Activated CD4-positive, alpha-beta T cell treated with anti-CD3 and anti-CD28 coated beads, Interleukin-2, Interleukin-6, amounts not matched to agents 100 ng/mL and 50 ng/mL, durations not matched to agents 16 hours and 8 hours (primary cell): Measurements from ENCODE around the gene ABCC4.

ENCODE experiments used
- DNase-seq: peaks from one replicate; pipeline ENCODE4 v3.0.0-alpha.2; 2020

ABCC4 gene

GRCh38 chr13:95254339-95254738 lies 46.9 kb downstream of the ABCC4 start:
- no peak for DNase-seq

- no peak for DNase-seq
Observed at GRCh38 chr13:95253033-95253432, 48.2 kb downstream of the ABCC4 start.

- no peak for DNase-seq
Observed at GRCh38 chr13:95251641-95252040, 49.6 kb downstream of the ABCC4 start.

GRCh38 chr13:95250961-95251360 lies 50.3 kb downstream of the ABCC4 start:
- no peak for DNase-seq

- DNase-seq = no peak
Observed at GRCh38 chr13:95248953-95249352, 52.3 kb downstream of the ABCC4 start.

GRCh38 chr13:95247852-95248251 lies 53.4 kb downstream of the ABCC4 start:
- no peak for DNase-seq

- no peak for DNase-seq
Observed at GRCh38 chr13:95247171-95247570, 54.1 kb downstream of the ABCC4 start.

GRCh38 chr13:95246292-95247082 lies 54.8 kb downstream of the ABCC4 start:
- no peak for DNase-seq

- DNase-seq = no peak
Observed at GRCh38 chr13:95245071-95245470, 56.2 kb downstream of the ABCC4 start.

GRCh38 chr13:95243207-95243606 lies 58.0 kb downstream of the ABCC4 start:
- no peak for DNase-seq

GRCh38 chr13:95241321-95241720 lies 59.9 kb downstream of the ABCC4 start:
- no peak for DNase-seq

GRCh38 chr13:95239283-95239682 lies 62.0 kb downstream of the ABCC4 start:
- no peak for DNase-seq

- DNase-seq = no peak
Observed at GRCh38 chr13:95237310-95237870, 63.9 kb downstream of the ABCC4 start.

GRCh38 chr13:95236774-95237173 lies 64.5 kb downstream of the ABCC4 start:
- no peak for DNase-seq

- DNase-seq = no peak
Observed at GRCh38 chr13:95235974-95236373, 65.3 kb downstream of the ABCC4 start.

- no peak for DNase-seq
Observed at GRCh38 chr13:95235199-95235756, 66.0 kb downstream of the ABCC4 start.

- no peak for DNase-seq
Observed at GRCh38 chr13:95234242-95234641, 67.0 kb downstream of the ABCC4 start.

GRCh38 chr13:95233026-95233635 lies 68.1 kb downstream of the ABCC4 start:
- DNase-seq = no peak

- no peak for DNase-seq
Observed at GRCh38 chr13:95231393-95231792, 69.9 kb downstream of the ABCC4 start.

- DNase-seq = no peak
Observed at GRCh38 chr13:95229855-95230254, 71.4 kb downstream of the ABCC4 start.

GRCh38 chr13:95228130-95228529 lies 73.1 kb downstream of the ABCC4 start:
- no peak for DNase-seq

GRCh38 chr13:95226932-95227695 lies 74.1 kb downstream of the ABCC4 start:
- peak; percentile 39 for DNase-seq

- DNase-seq = no peak
Observed at GRCh38 chr13:95226476-95226875, 74.8 kb downstream of the ABCC4 start.
